ENCODE results near the gene PPM1B.

PPM1B gene

GRCh38 chr2:44143701-44144100 is 25.0 kb upstream of the PPM1B start:
- H3K27ac ChIP-seq (replicated peaks), result no peak overlapping the region
- TF ChIP-seq GABPA (IDR thresholded peaks at IDR 0.05; ENCODE audit: low read depth) (no peak), SPI1 (IDR thresholded peaks at IDR 0.05; ENCODE audit: borderline replicate concordance, low read depth) (no peak), CTCF (IDR thresholded peaks at IDR 0.05; ENCODE audit: insufficient read depth, low read length) (no peak), POLR2AphosphoS5 (IDR thresholded peaks at IDR 0.05; ENCODE audit: low read depth) (no peak)
- TF ChIP-seq, protein P1, sequence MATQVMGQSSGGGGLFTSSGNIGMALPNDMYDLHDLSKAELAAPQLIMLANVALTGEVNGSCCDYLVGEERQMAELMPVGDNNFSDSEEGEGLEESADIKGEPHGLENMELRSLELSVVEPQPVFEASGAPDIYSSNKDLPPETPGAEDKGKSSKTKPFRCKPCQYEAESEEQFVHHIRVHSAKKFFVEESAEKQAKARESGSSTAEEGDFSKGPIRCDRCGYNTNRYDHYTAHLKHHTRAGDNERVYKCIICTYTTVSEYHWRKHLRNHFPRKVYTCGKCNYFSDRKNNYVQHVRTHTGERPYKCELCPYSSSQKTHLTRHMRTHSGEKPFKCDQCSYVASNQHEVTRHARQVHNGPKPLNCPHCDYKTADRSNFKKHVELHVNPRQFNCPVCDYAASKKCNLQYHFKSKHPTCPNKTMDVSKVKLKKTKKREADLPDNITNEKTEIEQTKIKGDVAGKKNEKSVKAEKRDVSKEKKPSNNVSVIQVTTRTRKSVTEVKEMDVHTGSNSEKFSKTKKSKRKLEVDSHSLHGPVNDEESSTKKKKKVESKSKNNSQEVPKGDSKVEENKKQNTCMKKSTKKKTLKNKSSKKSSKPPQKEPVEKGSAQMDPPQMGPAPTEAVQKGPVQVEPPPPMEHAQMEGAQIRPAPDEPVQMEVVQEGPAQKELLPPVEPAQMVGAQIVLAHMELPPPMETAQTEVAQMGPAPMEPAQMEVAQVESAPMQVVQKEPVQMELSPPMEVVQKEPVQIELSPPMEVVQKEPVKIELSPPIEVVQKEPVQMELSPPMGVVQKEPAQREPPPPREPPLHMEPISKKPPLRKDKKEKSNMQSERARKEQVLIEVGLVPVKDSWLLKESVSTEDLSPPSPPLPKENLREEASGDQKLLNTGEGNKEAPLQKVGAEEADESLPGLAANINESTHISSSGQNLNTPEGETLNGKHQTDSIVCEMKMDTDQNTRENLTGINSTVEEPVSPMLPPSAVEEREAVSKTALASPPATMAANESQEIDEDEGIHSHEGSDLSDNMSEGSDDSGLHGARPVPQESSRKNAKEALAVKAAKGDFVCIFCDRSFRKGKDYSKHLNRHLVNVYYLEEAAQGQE (IDR thresholded peaks at IDR 0.05; ENCODE audit: insufficient replicate concordance, low read depth), result no peak
- DNase-seq (ENCODE audit: low read depth in 1 of 2, low spot score in 1 of 2), result no peak
- H3K4me3 ChIP-seq (replicated peaks; ENCODE audit: insufficient read depth, low read length), result no peak overlapping the region
- no peaks in the 10 kb centered on the region for H3K27me3 ChIP-seq (ENCODE audit: insufficient read depth, poor library complexity, severe bottlenecking)

DNA sequence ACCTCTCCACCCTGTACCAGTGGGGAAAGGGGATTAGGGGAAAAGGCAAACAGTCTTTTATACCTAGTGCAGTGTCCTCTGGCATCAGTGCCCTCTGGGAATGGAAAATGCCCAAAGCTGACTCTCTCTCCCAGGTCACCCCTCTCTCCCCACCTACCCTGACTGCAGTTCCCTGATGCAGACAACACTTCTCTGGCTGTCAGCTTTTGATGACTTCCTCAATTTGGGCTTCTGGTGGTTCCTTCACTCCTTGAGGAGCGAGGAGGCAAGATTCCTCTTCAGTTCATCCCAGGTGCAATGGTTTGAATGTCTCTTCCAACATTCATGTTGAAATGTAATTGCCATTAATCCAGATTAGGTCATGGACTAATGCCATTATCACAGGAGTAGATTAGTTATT is 19.7 kb upstream of the PPM1B start:
- DNase-seq (ENCODE audit: low read depth in 1 of 2, low spot score in 1 of 2), result peak in 1 of 2 experiments; percentile 15
- TF ChIP-seq, protein P1 (IDR thresholded peaks at IDR 0.05; ENCODE audit: insufficient replicate concordance, low read depth), result no peak
- no peak for TF ChIP-seq GABPA (IDR thresholded peaks at IDR 0.05; ENCODE audit: low read depth)
- TF ChIP-seq SPI1 (IDR thresholded peaks at IDR 0.05; ENCODE audit: borderline replicate concordance, low read depth), result peak; percentile 93
- no peak for TF ChIP-seq POLR2AphosphoS5 (IDR thresholded peaks at IDR 0.05; ENCODE audit: low read depth)
- no peak for TF ChIP-seq CTCF (IDR thresholded peaks at IDR 0.05; ENCODE audit: insufficient read depth, low read length)
- Histone ChIP-seq H3K4me3 (replicated peaks; ENCODE audit: insufficient read depth, low read length) (no peak overlapping the region), H3K27me3 (ENCODE audit: insufficient read depth, poor library complexity, severe bottlenecking) (no peaks in the 10 kb centered on the region), H3K27ac (replicated peaks) (no peak overlapping the region)

DNA sequence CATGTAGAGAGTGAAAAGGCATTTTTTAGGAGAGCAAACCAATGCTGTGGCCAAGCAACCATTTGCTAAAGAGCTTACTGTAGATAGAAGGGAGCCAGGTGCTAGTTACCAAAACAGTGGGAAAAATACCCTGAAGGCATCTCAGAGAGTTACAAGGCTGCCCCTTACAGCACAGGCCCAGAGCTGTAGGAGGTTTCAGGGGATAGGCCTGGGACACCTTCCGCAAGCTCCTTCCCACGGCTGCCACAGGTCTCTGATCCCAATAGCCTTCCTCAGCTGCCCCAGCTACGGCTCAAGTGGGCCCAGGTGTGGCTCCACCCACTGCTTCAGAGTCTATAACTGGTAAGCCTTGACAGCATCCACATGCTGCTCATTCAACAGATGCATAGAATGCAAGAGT is 18.2 kb upstream of the PPM1B start:
- no peak for DNase-seq (ENCODE audit: low read depth in 1 of 2, low spot score in 1 of 2)
- Histone ChIP-seq H3K27ac (replicated peaks) (no peak overlapping the region), H3K27me3 (ENCODE audit: insufficient read depth, poor library complexity, severe bottlenecking) (no peaks in the 10 kb centered on the region), H3K4me3 (replicated peaks; ENCODE audit: insufficient read depth, low read length) (no peak overlapping the region)
- TF ChIP-seq GABPA (IDR thresholded peaks at IDR 0.05; ENCODE audit: low read depth) (no peak), POLR2AphosphoS5 (IDR thresholded peaks at IDR 0.05; ENCODE audit: low read depth) (no peak), CTCF (IDR thresholded peaks at IDR 0.05; ENCODE audit: insufficient read depth, low read length) (no peak), SPI1 (IDR thresholded peaks at IDR 0.05; ENCODE audit: borderline replicate concordance, low read depth) (no peak)
- TF ChIP-seq, protein P1 (IDR thresholded peaks at IDR 0.05; ENCODE audit: insufficient replicate concordance, low read depth), result no peak
